ENCODE data around the gene RFTN2. TPM values are rescaled to one million over a fixed set of nuclear protein-coding genes. Genes with fewer than 3 reads are reported as not detected.
"Not testable (repeated sequence)": the region's sequence is repeated elsewhere in the genome, so short reads cannot be mapped to it uniquely, and the experiment has no call there.

RFTN2 gene
- total RNA-seq, 1 experiment from 2014 or later = not detected

DNA sequence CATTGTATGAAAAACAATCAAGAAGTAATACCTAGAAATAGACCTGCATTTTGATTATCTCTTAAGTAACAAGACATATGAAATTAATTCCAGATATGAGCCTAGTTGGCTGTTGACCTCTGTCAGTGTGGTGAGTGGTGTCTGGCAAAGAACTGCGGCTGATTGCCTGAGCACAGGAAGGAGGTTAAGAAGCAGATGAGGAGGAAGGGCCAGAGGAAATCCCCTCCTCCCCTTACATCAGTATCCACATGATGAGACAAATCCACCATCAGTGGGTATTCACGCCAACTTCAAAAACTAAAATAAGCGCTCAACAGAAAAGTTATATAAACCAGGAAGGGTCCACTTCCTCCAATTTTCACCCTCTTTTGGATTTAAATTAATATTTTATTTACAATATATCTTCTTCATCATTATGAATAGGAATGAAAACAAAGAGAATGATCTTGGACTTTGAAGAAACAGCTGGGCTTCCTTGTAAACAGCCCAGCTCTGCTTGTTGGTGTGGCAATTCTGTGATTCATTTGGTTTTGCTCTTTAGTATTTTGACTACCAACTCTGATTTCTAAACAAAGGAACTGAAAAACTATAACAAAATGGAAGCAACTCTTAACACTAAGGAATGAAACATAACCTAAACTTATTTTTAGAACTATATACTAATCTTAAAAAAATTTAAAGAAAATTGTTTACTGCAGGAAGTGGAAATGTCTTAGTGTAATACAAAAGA is 27.3 kb downstream of the RFTN2 start:
- in situ Hi-C loops (cut with HindIII; ENCODE audit: low pct_unique_long_range_greater_than_20kb, low sequenced_read_pairs) = no loop called here
- H3K4me3 ChIP-seq (ENCODE audit: low read depth in 2 of 2, low read length in 2 of 2) = no peak overlapping the region
- CTCF ChIA-PET = no interaction called here
- intact Hi-C loops (cut with micrococcal nuclease; ENCODE audit: unreplicated experiment) = no loop called here
- ATAC-seq = no peak
- BruUV-seq (replicated peaks) = no TSS peak
- H3K4me1 ChIP-seq (ENCODE audit: control insufficient read depth, insufficient read depth, low read length) = no peaks in the 10 kb centered on the region
- H3K9me3 ChIP-seq (ENCODE audit: control insufficient read depth, insufficient read depth, low read depth, low read length) = no peaks in the 10 kb centered on the region
- TF ChIP-seq, protein P1, sequence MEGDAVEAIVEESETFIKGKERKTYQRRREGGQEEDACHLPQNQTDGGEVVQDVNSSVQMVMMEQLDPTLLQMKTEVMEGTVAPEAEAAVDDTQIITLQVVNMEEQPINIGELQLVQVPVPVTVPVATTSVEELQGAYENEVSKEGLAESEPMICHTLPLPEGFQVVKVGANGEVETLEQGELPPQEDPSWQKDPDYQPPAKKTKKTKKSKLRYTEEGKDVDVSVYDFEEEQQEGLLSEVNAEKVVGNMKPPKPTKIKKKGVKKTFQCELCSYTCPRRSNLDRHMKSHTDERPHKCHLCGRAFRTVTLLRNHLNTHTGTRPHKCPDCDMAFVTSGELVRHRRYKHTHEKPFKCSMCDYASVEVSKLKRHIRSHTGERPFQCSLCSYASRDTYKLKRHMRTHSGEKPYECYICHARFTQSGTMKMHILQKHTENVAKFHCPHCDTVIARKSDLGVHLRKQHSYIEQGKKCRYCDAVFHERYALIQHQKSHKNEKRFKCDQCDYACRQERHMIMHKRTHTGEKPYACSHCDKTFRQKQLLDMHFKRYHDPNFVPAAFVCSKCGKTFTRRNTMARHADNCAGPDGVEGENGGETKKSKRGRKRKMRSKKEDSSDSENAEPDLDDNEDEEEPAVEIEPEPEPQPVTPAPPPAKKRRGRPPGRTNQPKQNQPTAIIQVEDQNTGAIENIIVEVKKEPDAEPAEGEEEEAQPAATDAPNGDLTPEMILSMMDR (IDR thresholded peaks at IDR 0.05) = no peak
- TF ChIP-seq, protein P2, sequence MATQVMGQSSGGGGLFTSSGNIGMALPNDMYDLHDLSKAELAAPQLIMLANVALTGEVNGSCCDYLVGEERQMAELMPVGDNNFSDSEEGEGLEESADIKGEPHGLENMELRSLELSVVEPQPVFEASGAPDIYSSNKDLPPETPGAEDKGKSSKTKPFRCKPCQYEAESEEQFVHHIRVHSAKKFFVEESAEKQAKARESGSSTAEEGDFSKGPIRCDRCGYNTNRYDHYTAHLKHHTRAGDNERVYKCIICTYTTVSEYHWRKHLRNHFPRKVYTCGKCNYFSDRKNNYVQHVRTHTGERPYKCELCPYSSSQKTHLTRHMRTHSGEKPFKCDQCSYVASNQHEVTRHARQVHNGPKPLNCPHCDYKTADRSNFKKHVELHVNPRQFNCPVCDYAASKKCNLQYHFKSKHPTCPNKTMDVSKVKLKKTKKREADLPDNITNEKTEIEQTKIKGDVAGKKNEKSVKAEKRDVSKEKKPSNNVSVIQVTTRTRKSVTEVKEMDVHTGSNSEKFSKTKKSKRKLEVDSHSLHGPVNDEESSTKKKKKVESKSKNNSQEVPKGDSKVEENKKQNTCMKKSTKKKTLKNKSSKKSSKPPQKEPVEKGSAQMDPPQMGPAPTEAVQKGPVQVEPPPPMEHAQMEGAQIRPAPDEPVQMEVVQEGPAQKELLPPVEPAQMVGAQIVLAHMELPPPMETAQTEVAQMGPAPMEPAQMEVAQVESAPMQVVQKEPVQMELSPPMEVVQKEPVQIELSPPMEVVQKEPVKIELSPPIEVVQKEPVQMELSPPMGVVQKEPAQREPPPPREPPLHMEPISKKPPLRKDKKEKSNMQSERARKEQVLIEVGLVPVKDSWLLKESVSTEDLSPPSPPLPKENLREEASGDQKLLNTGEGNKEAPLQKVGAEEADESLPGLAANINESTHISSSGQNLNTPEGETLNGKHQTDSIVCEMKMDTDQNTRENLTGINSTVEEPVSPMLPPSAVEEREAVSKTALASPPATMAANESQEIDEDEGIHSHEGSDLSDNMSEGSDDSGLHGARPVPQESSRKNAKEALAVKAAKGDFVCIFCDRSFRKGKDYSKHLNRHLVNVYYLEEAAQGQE (IDR thresholded peaks at IDR 0.05; ENCODE audit: insufficient read depth in 1 of 2, low read depth in 2 of 2, low read length in 1 of 2) = no peak
- no peak for TF ChIP-seq SIN3A (IDR thresholded peaks at IDR 0.05; ENCODE audit: borderline replicate concordance, insufficient read depth, low read depth, low read length)
- POLR2A ChIA-PET = no interaction called here
- H3K27me3 ChIP-seq (ENCODE audit: control insufficient read depth, insufficient read depth, low read length) = no peaks in the 10 kb centered on the region; the same call in 1 of the 2 replicates
- no peak overlapping the region for H3K27ac ChIP-seq (ENCODE audit: low read length)
- no peak for DNase-seq (ENCODE audit: low read depth, low spot score)
- H3K36me3 ChIP-seq (ENCODE audit: control insufficient read depth, insufficient read depth, low read length) = no peaks in the 10 kb centered on the region

DNA sequence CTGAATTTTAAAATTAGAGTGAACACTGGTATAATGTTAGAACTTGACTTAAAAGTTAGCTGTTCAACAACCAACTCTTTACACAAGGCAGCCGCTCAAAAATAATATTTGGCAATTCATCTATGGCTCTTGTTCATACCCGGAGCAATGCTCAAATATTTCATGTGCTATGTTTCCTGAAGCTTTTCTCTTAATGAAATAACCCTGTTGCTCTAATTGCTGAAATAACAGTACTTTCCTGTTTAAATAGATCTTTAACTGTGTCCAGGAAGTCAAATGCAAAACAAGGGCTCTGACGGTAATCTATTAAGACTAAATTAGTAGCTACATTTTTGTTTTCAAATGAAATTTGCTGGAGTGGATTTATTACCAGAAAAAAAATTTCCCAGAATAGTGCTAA is 33.7 kb downstream of the RFTN2 start:
- CTCF ChIA-PET = no interaction called here
- POLR2A ChIA-PET = no interaction called here
- H3K4me1 ChIP-seq (ENCODE audit: control insufficient read depth, insufficient read depth, low read length) = no peaks in the 10 kb centered on the region
- in situ Hi-C loops (cut with HindIII; ENCODE audit: low pct_unique_long_range_greater_than_20kb, low sequenced_read_pairs) (no loop called here), intact Hi-C loops (cut with micrococcal nuclease; ENCODE audit: unreplicated experiment) (no loop called here)
- no peaks in the 10 kb centered on the region for H3K36me3 ChIP-seq (ENCODE audit: control insufficient read depth, insufficient read depth, low read length)
- no peak for ATAC-seq
- H3K27ac ChIP-seq (ENCODE audit: low read length) = no peak overlapping the region
- no peak overlapping the region for H3K4me3 ChIP-seq (ENCODE audit: low read depth in 2 of 2, low read length in 2 of 2)
- no peak for DNase-seq (ENCODE audit: low read depth, low spot score)
- H3K9me3 ChIP-seq (ENCODE audit: control insufficient read depth, insufficient read depth, low read depth, low read length) = no peaks in the 10 kb centered on the region
- TF ChIP-seq SIN3A (IDR thresholded peaks at IDR 0.05; ENCODE audit: borderline replicate concordance, insufficient read depth, low read depth, low read length) (no peak), TCF7L2 (IDR thresholded peaks at IDR 0.05; ENCODE audit: low read depth, low read length) (no peak), POLR2AphosphoS5 (IDR thresholded peaks at IDR 0.05; ENCODE audit: low read depth, low read length) (no peak)
- TF ChIP-seq, protein P1 (IDR thresholded peaks at IDR 0.05) = no peak
- TF ChIP-seq, protein P2 (IDR thresholded peaks at IDR 0.05; ENCODE audit: insufficient read depth in 1 of 2, low read depth in 2 of 2, low read length in 1 of 2) = no peak
- BruUV-seq (replicated peaks) = no TSS peak
- H3K27me3 ChIP-seq (ENCODE audit: control insufficient read depth, insufficient read depth, low read length) = no peaks in the 10 kb centered on the region; the same call in 1 of the 2 replicates

DNA sequence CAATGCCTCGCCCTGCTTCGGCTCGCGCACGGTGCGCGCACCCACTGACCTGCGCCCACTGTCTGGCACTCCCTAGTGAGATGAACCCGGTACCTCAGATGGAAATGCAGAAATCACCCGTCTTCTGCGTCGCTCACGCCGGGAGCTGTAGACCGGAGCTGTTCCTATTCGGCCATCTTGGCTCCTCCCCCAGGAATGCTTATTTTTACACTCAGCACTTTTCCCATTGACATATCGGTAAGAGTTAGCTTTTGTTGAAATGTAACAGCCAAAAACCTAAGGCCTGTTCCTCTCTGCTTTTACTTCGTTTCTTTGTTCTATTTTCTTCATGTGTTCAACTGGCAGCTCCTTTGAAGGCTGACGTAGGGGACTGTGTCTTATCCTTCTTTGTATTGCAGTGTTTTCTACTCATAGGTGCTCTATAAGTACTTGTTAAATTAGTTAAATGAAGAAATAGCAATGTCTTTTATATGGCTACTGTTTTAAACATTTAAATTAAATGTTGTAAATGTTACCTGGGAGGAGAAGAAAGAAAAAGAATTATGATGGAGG is 34.7 kb downstream of the RFTN2 start:
- H3K4me3 ChIP-seq (ENCODE audit: low read depth in 2 of 2, low read length in 2 of 2); ATAC-seq; intact Hi-C loops (cut with micrococcal nuclease; ENCODE audit: unreplicated experiment): not testable (repeated sequence)

More for the DNA sequence above, 34.7 kb downstream of the RFTN2 start:
- H3K36me3 ChIP-seq (ENCODE audit: control insufficient read depth, insufficient read depth, low read length); BruUV-seq (replicated peaks); DNase-seq (ENCODE audit: low read depth, low spot score); H3K4me1 ChIP-seq (ENCODE audit: control insufficient read depth, insufficient read depth, low read length); H3K27ac ChIP-seq (ENCODE audit: low read length); H3K27me3 ChIP-seq (ENCODE audit: control insufficient read depth, insufficient read depth, low read length); H3K9me3 ChIP-seq (ENCODE audit: control insufficient read depth, insufficient read depth, low read depth, low read length); CTCF ChIA-PET; in situ Hi-C loops (cut with HindIII; ENCODE audit: low pct_unique_long_range_greater_than_20kb, low sequenced_read_pairs): not testable (repeated sequence)
- POLR2A ChIA-PET = interaction anchor here (0.6 kb wide), 1 partner anchor 15 kb away, joined by 3 read pairs; no protein-coding TSS in a partner anchor
